Stimulated activated naive CD8-positive, alpha-beta T cell treated with anti-CD3 and anti-CD28 coated beads, Interleukin-15, Interleukin-2, amounts not matched to agents 100 U/mL and 50 U/mL, for 24 hours (primary cell): ENCODE data around the gene TRIM37.
"Not testable (repeated sequence)": the region's sequence is repeated elsewhere in the genome, so short reads cannot be mapped to it uniquely, and the experiment has no call there.

ENCODE experiments used
- ATAC-seq: fragments of 150-1000 bp; cut with Tn5 transposase; one replicate; pipeline ENCODE4 v1.10.0; 2021
- DNase-seq: peaks from one replicate; pipeline ENCODE4 v3.0.0; 2021

TRIM37 gene

GRCh38 chr17:59111539-59111938 lies 4.9 kb upstream of the TRIM37 start:
- DNase-seq (no peak), ATAC-seq (no peak)

- no peak for DNase-seq
Measured at GRCh38 chr17:59110973-59111372, 4.3 kb upstream of the TRIM37 start.

GRCh38 chr17:59108400-59109102 lies 1.9 kb upstream of the TRIM37 start:
- no peak for DNase-seq
- ATAC-seq, result no peak

More at GRCh38 chr17:59110973-59111372, 4.3 kb upstream of the TRIM37 start:
- no peak for ATAC-seq

- ATAC-seq (peak; percentile 21), DNase-seq (no peak)
Measured at GRCh38 chr17:59107306-59107670, 608 bp upstream of the TRIM37 start.

GRCh38 chr17:59105852-59106462 lies 723 bp downstream of the TRIM37 start:
- peak; percentile 40 for ATAC-seq
- DNase-seq, result peak; percentile 74

GRCh38 chr17:59101178-59101577 lies 5.5 kb downstream of the TRIM37 start:
- ATAC-seq, result no peak
- DNase-seq, result no peak

- no peak for ATAC-seq
- no peak for DNase-seq
Measured at GRCh38 chr17:59097876-59098275, 8.8 kb downstream of the TRIM37 start.

- no peak for ATAC-seq
- no peak for DNase-seq
Measured at GRCh38 chr17:59094861-59095530, 11.7 kb downstream of the TRIM37 start.

- ATAC-seq, result no peak
- DNase-seq, result no peak
Measured at GRCh38 chr17:59093702-59094231, 12.9 kb downstream of the TRIM37 start.

- DNase-seq, result no peak
Measured at GRCh38 chr17:59093145-59093701, 13.5 kb downstream of the TRIM37 start.

GRCh38 chr17:59090593-59090992 lies 16.1 kb downstream of the TRIM37 start:
- not testable (repeated sequence) for DNase-seq, ATAC-seq

More at GRCh38 chr17:59093145-59093701, 13.5 kb downstream of the TRIM37 start:
- ATAC-seq, result no peak

- DNase-seq, result no peak
- ATAC-seq, result no peak
Measured at GRCh38 chr17:59084154-59084553, 22.5 kb downstream of the TRIM37 start.

- ATAC-seq, result no peak
- DNase-seq, result no peak
Measured at GRCh38 chr17:59074494-59074893, 32.2 kb downstream of the TRIM37 start.

- ATAC-seq, result no peak
- no peak for DNase-seq
Measured at GRCh38 chr17:59073972-59074371, 32.7 kb downstream of the TRIM37 start.

GRCh38 chr17:59069856-59070255 lies 36.8 kb downstream of the TRIM37 start:
- ATAC-seq (no peak), DNase-seq (no peak)

GRCh38 chr17:59067756-59068155 lies 38.9 kb downstream of the TRIM37 start:
- no peak for ATAC-seq
- no peak for DNase-seq

GRCh38 chr17:59067340-59067739 lies 39.3 kb downstream of the TRIM37 start:
- DNase-seq (no peak), ATAC-seq (no peak)

GRCh38 chr17:59062509-59062908 lies 44.2 kb downstream of the TRIM37 start:
- DNase-seq (no peak), ATAC-seq (no peak)

- DNase-seq (no peak), ATAC-seq (no peak)
Measured at GRCh38 chr17:59056857-59057256, 49.8 kb downstream of the TRIM37 start.

- DNase-seq (no peak), ATAC-seq (no peak)
Measured at GRCh38 chr17:59049798-59050197, 56.9 kb downstream of the TRIM37 start.

- DNase-seq (no peak), ATAC-seq (no peak)
Measured at GRCh38 chr17:59047616-59048015, 59.1 kb downstream of the TRIM37 start.

- no peak for ATAC-seq
Measured at GRCh38 chr17:59046192-59046591, 60.5 kb downstream of the TRIM37 start.

GRCh38 chr17:59038734-59039133 lies 67.9 kb downstream of the TRIM37 start:
- DNase-seq (no peak), ATAC-seq (no peak)

More at GRCh38 chr17:59046192-59046591, 60.5 kb downstream of the TRIM37 start:
- no peak for DNase-seq
